Trophoblast cell (in vitro differentiated cells and primary cell): ENCODE results near the gene HLCS.
"Not testable (repeated sequence)": the region's sequence is repeated elsewhere in the genome, so short reads cannot be mapped to it uniquely, and the experiment has no call there.

Experiments used
- DNase-seq, 2 donors: peaks; one replicate each; pipeline ENCODE4 v3.0.0-alpha.2; 2016
- H2AFZ ChIP-seq: 2 replicates; pipeline ENCODE4 v1.6.1; 2013; ENCODE audit warnings: low read length, moderate library complexity, mild to moderate bottlenecking; ENCODE audit not compliant: insufficient read depth, poor library complexity
- H2AK5ac ChIP-seq: 2 replicates; pipeline ENCODE4 v1.6.1; 2013; ENCODE audit warnings: mild to moderate bottlenecking, low read length
- H2BK120ac ChIP-seq: 2 replicates; pipeline ENCODE4 v1.6.1; 2013; ENCODE audit warnings: low read length, mild to moderate bottlenecking, moderate library complexity; ENCODE audit not compliant: insufficient read depth, poor library complexity
- H2BK12ac ChIP-seq: 2 replicates; pipeline ENCODE4 v1.6.1; 2013; ENCODE audit warnings: mild to moderate bottlenecking, low read length, moderate library complexity
- H2BK5ac ChIP-seq: 2 replicates; pipeline ENCODE4 v1.6.1; 2013; ENCODE audit warnings: low read length, low read depth, moderate library complexity, mild to moderate bottlenecking; ENCODE audit not compliant: poor library complexity
- H3K14ac ChIP-seq: 2 replicates; pipeline ENCODE4 v1.6.1; 2013; ENCODE audit warnings: mild to moderate bottlenecking, low read length
- H3K18ac ChIP-seq: 2 replicates; pipeline ENCODE4 v1.6.1; 2013; ENCODE audit warnings: mild to moderate bottlenecking, low read length
- H3K23ac ChIP-seq: 2 replicates; pipeline ENCODE4 v1.6.1; 2013; ENCODE audit warnings: low read length
- H3K27ac ChIP-seq: 2 replicates; pipeline ENCODE4 v1.5.1; 2013; ENCODE audit warnings: low read depth, mild to moderate bottlenecking, inconsistent platforms, low read length, moderate library complexity
- H3K27me3 ChIP-seq: 2 replicates; pipeline ENCODE4 v1.6.1; 2013; ENCODE audit warnings: inconsistent platforms, mild to moderate bottlenecking, low read length, moderate library complexity; ENCODE audit not compliant: insufficient read depth
- H3K36me3 ChIP-seq, 2 experiments: 1 replicate in 1 of 2; 2 replicates in 1 of 2; pipeline ENCODE4 v1.6.1; 2013; ENCODE audit warnings: low read length in 2 of 2, mild to moderate bottlenecking in 2 of 2, moderate library complexity in 1 of 2; ENCODE audit not compliant: insufficient read depth in 2 of 2, control insufficient read depth in 1 of 2
- H3K4ac ChIP-seq: 2 replicates; pipeline ENCODE4 v1.6.1; 2013; ENCODE audit warnings: low read depth, mild to moderate bottlenecking, low read length, moderate library complexity
- H3K4me1 ChIP-seq, 2 experiments: 1 replicate in 1 of 2; 2 replicates in 1 of 2; pipeline ENCODE4 v1.6.1; 2013; ENCODE audit warnings: low read length in 2 of 2, mild to moderate bottlenecking in 2 of 2, moderate library complexity in 1 of 2; ENCODE audit not compliant: insufficient read depth in 2 of 2, control insufficient read depth in 1 of 2
- H3K4me2 ChIP-seq: 2 replicates; pipeline ENCODE4 v1.6.1; 2013; ENCODE audit warnings: inconsistent platforms, mild to moderate bottlenecking, low read length, moderate library complexity
- H3K4me3 ChIP-seq: 2 replicates; pipeline ENCODE4 v1.5.1; 2013; ENCODE audit warnings: mild to moderate bottlenecking, low read depth, low read length, inconsistent platforms
- H3K79me1 ChIP-seq: one replicate; pipeline ENCODE4 v1.6.1; 2013; ENCODE audit warnings: low read length
- H3K79me2 ChIP-seq: 2 replicates; pipeline ENCODE4 v1.6.1; 2013; ENCODE audit warnings: low read length, mild to moderate bottlenecking; ENCODE audit not compliant: control insufficient read depth, insufficient read depth, poor library complexity
- H3K9ac ChIP-seq: 2 replicates; pipeline ENCODE4 v1.6.1; 2013; ENCODE audit warnings: mild to moderate bottlenecking, low read length
- H3K9me3 ChIP-seq: 2 replicates; pipeline ENCODE4 v1.6.1; 2013; ENCODE audit warnings: low read depth, mild to moderate bottlenecking, control low read depth, inconsistent platforms, low read length; ENCODE audit not compliant: insufficient read depth
- H4K12ac ChIP-seq: 2 replicates; pipeline ENCODE4 v1.6.1; 2013; ENCODE audit warnings: low read depth, mild to moderate bottlenecking, low read length, moderate library complexity
- H4K8ac ChIP-seq: 2 replicates; pipeline ENCODE4 v1.6.1; 2013; ENCODE audit warnings: low read depth, mild to moderate bottlenecking, low read length, moderate library complexity
- H4K91ac ChIP-seq: one replicate; pipeline ENCODE4 v1.6.1; 2013; ENCODE audit warnings: low read depth, mild to moderate bottlenecking, low read length, moderate library complexity
- WGBS: extraction: QIAGEN DNeasy Blood & Tissue Kit; methylation state at CpG from one replicate; pipeline ENCODE4 v1.1.7; 2013; ENCODE audit warnings: missing lambda C conversion rate; ENCODE audit not compliant: insufficient read length, insufficient coverage; ENCODE audit errors: extremely low coverage; 5-methylcytosine and 5-hydroxymethylcytosine counted together

Gene HLCS

GRCh38 chr21:36816561-36817130, 149.8 kb downstream of the HLCS start:
- no peak overlapping the region for H3K14ac ChIP-seq
- peaks cover 3% of the 10 kb centered on the region for H3K9me3 ChIP-seq
- no peak overlapping the region for H3K4ac ChIP-seq
- no peak overlapping the region for H4K8ac ChIP-seq
- no peaks in the 10 kb centered on the region for H3K36me3 ChIP-seq
- no peaks in the 10 kb centered on the region for H3K27me3 ChIP-seq
- no peak for DNase-seq
- peaks cover 0 to 2% of the 10 kb centered on the region in 2 experiments for H3K4me1 ChIP-seq
- no peak overlapping the region for H4K91ac ChIP-seq
- no peak overlapping the region for H2AFZ ChIP-seq
- no peaks in the 10 kb centered on the region for H3K79me1 ChIP-seq
- no peak overlapping the region for H3K27ac ChIP-seq
- no peaks in the 10 kb centered on the region for H3K79me2 ChIP-seq
- no peak overlapping the region for H3K9ac ChIP-seq
- no peak overlapping the region for H3K4me2 ChIP-seq
- no peak overlapping the region for H2BK5ac ChIP-seq
- no peak overlapping the region for H4K12ac ChIP-seq
- H3K23ac ChIP-seq = no peak overlapping the region
- no peak overlapping the region for H2BK12ac ChIP-seq
- H3K18ac ChIP-seq = no peak overlapping the region
- no peak overlapping the region for H2AK5ac ChIP-seq
- WGBS = no CpG with 5 or more reads among the region's 9 CpGs
- H2BK120ac ChIP-seq = no peak overlapping the region
- no peak overlapping the region for H3K4me3 ChIP-seq

- H2BK120ac ChIP-seq, H3K27ac ChIP-seq, H2BK5ac ChIP-seq, H3K4me2 ChIP-seq, H3K79me2 ChIP-seq, H3K18ac ChIP-seq, H4K12ac ChIP-seq, H3K4ac ChIP-seq, H3K14ac ChIP-seq, H3K4me1 ChIP-seq, H2AK5ac ChIP-seq, H3K9ac ChIP-seq, H3K4me3 ChIP-seq, H3K79me1 ChIP-seq, H2AFZ ChIP-seq, H3K36me3 ChIP-seq, DNase-seq, H4K91ac ChIP-seq, H3K23ac ChIP-seq, H3K9me3 ChIP-seq, H2BK12ac ChIP-seq, H3K27me3 ChIP-seq, H4K8ac ChIP-seq: not testable (repeated sequence)
Measured at GRCh38 chr21:36816026-36816425, 150.4 kb downstream of the HLCS start.

GRCh38 chr21:36815284-36815683, 151.2 kb downstream of the HLCS start:
- Histone ChIP-seq H2BK5ac (no peak overlapping the region), H3K27ac (no peak overlapping the region), H3K9me3 (no peaks in the 10 kb centered on the region), H3K27me3 (no peaks in the 10 kb centered on the region), H3K79me1 (no peaks in the 10 kb centered on the region), H4K91ac (no peak overlapping the region), H2BK120ac (no peak overlapping the region), H2AK5ac (no peak overlapping the region), H3K23ac (no peak overlapping the region), H4K12ac (no peak overlapping the region), H3K4me1 (no peaks in the 10 kb centered on the region), H3K4me2 (no peak overlapping the region), H3K79me2 (no peaks in the 10 kb centered on the region), H2BK12ac (no peak overlapping the region), H3K36me3 (no peaks in the 10 kb centered on the region), H2AFZ (no peak overlapping the region), H3K18ac (no peak overlapping the region), H3K4ac (no peak overlapping the region), H3K9ac (no peak overlapping the region), H3K14ac (no peak overlapping the region), H3K4me3 (no peak overlapping the region), H4K8ac (no peak overlapping the region)
- no CpG with 5 or more reads among the region's 4 CpGs for WGBS
- DNase-seq = peak in 1 of 2 donors; percentile 34

- H3K4me1 ChIP-seq = no peaks in the 10 kb centered on the region
- no peak overlapping the region for H2AFZ ChIP-seq
Measured at GRCh38 chr21:36813052-36813451, 153.4 kb downstream of the HLCS start.

More at GRCh38 chr21:36813052-36813451, 153.4 kb downstream of the HLCS start:
- H3K4ac ChIP-seq = no peak overlapping the region
- H4K12ac ChIP-seq = no peak overlapping the region
- no peaks in the 10 kb centered on the region for H3K79me1 ChIP-seq
- DNase-seq = peak; percentile 65 to 92
- WGBS = no CpG with 5 or more reads among the region's 3 CpGs
- H4K91ac ChIP-seq = no peak overlapping the region
- no peak overlapping the region for H3K14ac ChIP-seq
- no peak overlapping the region for H4K8ac ChIP-seq
- no peak overlapping the region for H3K4me3 ChIP-seq
- no peak overlapping the region for H3K18ac ChIP-seq
- no peak overlapping the region for H3K23ac ChIP-seq
- H3K4me2 ChIP-seq = no peak overlapping the region
- no peak overlapping the region for H3K27ac ChIP-seq
- no peak overlapping the region for H2BK120ac ChIP-seq
- no peak overlapping the region for H2BK12ac ChIP-seq
- no peak overlapping the region for H2BK5ac ChIP-seq
- no peaks in the 10 kb centered on the region for H3K27me3 ChIP-seq
- no peaks in the 10 kb centered on the region for H3K36me3 ChIP-seq
- H3K9ac ChIP-seq = no peak overlapping the region
- no peaks in the 10 kb centered on the region for H3K9me3 ChIP-seq
- H3K79me2 ChIP-seq = no peaks in the 10 kb centered on the region
- no peak overlapping the region for H2AK5ac ChIP-seq
